Measurements from ENCODE around the gene TMEM207. TPM values are rescaled to one million over a fixed set of nuclear protein-coding genes. Genes with fewer than 3 reads are reported as not detected.

The TMEM207 gene
- total RNA-seq, 1 experiment from 2014 or later, result 0.57 TPM

DNA sequence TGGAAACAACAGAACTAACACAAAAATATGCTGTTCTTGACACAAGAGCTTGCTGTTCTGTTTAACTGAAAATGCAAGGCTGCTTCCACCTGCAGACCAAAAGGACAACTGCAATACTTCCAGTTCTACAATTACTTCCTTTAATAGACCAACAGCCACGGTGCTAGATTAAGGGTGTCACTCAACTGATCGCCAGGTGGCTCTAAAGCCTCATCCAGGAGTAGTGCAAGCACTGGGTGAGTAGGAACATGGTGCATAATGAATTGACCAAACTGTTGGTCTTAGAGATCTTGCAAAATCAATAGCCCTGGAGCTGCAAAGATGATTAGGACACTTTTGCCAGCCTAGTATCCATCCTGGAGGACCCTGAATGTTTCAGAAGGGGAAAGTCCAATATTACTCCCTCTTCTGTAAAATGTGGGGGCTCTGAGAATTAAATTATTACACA lies 65.4 kb downstream of the TMEM207 start:
- H3K4me1 Mint-ChIP-seq (ENCODE audit: low read depth, unreplicated experiment), result peaks cover 64% of the 10 kb centered on the region
- no TSS peak for BruUV-seq (replicated peaks)
- H3K36me3 Mint-ChIP-seq (ENCODE audit: insufficient read depth, unreplicated experiment), result peaks cover 13% of the 10 kb centered on the region
- no peak overlapping the region for H3K4me3 Mint-ChIP-seq (ENCODE audit: low read depth, unreplicated experiment)
- DNase-seq, result peak; percentile 89
- peaks cover 2% of the 10 kb centered on the region for H3K9me3 Mint-ChIP-seq (ENCODE audit: low read depth, unreplicated experiment)
- H3K27me3 Mint-ChIP-seq (ENCODE audit: unreplicated experiment), result no peaks in the 10 kb centered on the region
- CTCF ChIA-PET, result interaction anchor here (0.6 to 3.0 kb wide), 41 partner anchors 9 to 423 kb away, joined by 3 to 71 read pairs (median 4); partner anchors contain the start of genes CLDN1, IL1RAP and P3H2
- TF ChIP-seq, protein P1, sequence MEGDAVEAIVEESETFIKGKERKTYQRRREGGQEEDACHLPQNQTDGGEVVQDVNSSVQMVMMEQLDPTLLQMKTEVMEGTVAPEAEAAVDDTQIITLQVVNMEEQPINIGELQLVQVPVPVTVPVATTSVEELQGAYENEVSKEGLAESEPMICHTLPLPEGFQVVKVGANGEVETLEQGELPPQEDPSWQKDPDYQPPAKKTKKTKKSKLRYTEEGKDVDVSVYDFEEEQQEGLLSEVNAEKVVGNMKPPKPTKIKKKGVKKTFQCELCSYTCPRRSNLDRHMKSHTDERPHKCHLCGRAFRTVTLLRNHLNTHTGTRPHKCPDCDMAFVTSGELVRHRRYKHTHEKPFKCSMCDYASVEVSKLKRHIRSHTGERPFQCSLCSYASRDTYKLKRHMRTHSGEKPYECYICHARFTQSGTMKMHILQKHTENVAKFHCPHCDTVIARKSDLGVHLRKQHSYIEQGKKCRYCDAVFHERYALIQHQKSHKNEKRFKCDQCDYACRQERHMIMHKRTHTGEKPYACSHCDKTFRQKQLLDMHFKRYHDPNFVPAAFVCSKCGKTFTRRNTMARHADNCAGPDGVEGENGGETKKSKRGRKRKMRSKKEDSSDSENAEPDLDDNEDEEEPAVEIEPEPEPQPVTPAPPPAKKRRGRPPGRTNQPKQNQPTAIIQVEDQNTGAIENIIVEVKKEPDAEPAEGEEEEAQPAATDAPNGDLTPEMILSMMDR (IDR thresholded peaks at IDR 0.05; ENCODE audit: unreplicated experiment), result peak; percentile 91
- peak overlapping the region; percentile 34 for H3K27ac Mint-ChIP-seq (ENCODE audit: unreplicated experiment)
- intact Hi-C loops (cut with micrococcal nuclease; ENCODE audit: unreplicated experiment), result loop anchor here (1.0 to 2.0 kb wide), 11 partner anchors 40 to 667 kb away; no protein-coding TSS in a partner anchor

- intact Hi-C loops (cut with micrococcal nuclease; ENCODE audit: unreplicated experiment), result no loop called here
- CTCF ChIA-PET, result no interaction called here
- Mint-ChIP-seq H3K4me1 (ENCODE audit: low read depth, unreplicated experiment) (peaks cover 74% of the 10 kb centered on the region), H3K27ac (ENCODE audit: unreplicated experiment) (peak overlapping the region; percentile 45), H3K36me3 (ENCODE audit: insufficient read depth, unreplicated experiment) (peaks cover 12% of the 10 kb centered on the region), H3K9me3 (ENCODE audit: low read depth, unreplicated experiment) (peaks cover 2% of the 10 kb centered on the region), H3K27me3 (ENCODE audit: unreplicated experiment) (no peaks in the 10 kb centered on the region), H3K4me3 (ENCODE audit: low read depth, unreplicated experiment) (no peak overlapping the region)
- TF ChIP-seq, protein P1 (IDR thresholded peaks at IDR 0.05; ENCODE audit: unreplicated experiment), result no peak
- no peak for DNase-seq
- BruUV-seq (replicated peaks), result no TSS peak
These were observed 67.6 kb downstream of the TMEM207 start for GRCh38 chr3:190382082-190382481.

GRCh38 chr3:190381441-190381840 lies 68.3 kb downstream of the TMEM207 start:
- intact Hi-C loops (cut with micrococcal nuclease; ENCODE audit: unreplicated experiment), result no loop called here
- TF ChIP-seq, protein P1 (IDR thresholded peaks at IDR 0.05; ENCODE audit: unreplicated experiment), result no peak
- Mint-ChIP-seq H3K27ac (ENCODE audit: unreplicated experiment) (peak overlapping the region; percentile 1), H3K9me3 (ENCODE audit: low read depth, unreplicated experiment) (peaks cover 2% of the 10 kb centered on the region), H3K4me1 (ENCODE audit: low read depth, unreplicated experiment) (peaks cover 74% of the 10 kb centered on the region), H3K36me3 (ENCODE audit: insufficient read depth, unreplicated experiment) (peaks cover 11% of the 10 kb centered on the region), H3K27me3 (ENCODE audit: unreplicated experiment) (no peaks in the 10 kb centered on the region), H3K4me3 (ENCODE audit: low read depth, unreplicated experiment) (no peak overlapping the region)
- no TSS peak for BruUV-seq (replicated peaks)
- CTCF ChIA-PET, result interaction anchor here (0.6 kb wide), 1 partner anchor 386 kb away, joined by 4 read pairs; no protein-coding TSS in a partner anchor
- no peak for DNase-seq

- no peak overlapping the region for H3K4me3 Mint-ChIP-seq (ENCODE audit: low read depth, unreplicated experiment)
- TF ChIP-seq, protein P1 (IDR thresholded peaks at IDR 0.05; ENCODE audit: unreplicated experiment), result no peak
- no peak for DNase-seq
- no peaks in the 10 kb centered on the region for H3K27me3 Mint-ChIP-seq (ENCODE audit: unreplicated experiment)
- BruUV-seq (replicated peaks), result no TSS peak
- H3K4me1 Mint-ChIP-seq (ENCODE audit: low read depth, unreplicated experiment), result peaks cover 74% of the 10 kb centered on the region
- peaks cover 9% of the 10 kb centered on the region for H3K36me3 Mint-ChIP-seq (ENCODE audit: insufficient read depth, unreplicated experiment)
- CTCF ChIA-PET, result no interaction called here
- H3K9me3 Mint-ChIP-seq (ENCODE audit: low read depth, unreplicated experiment), result peaks cover 2% of the 10 kb centered on the region
- H3K27ac Mint-ChIP-seq (ENCODE audit: unreplicated experiment), result no peak overlapping the region
- intact Hi-C loops (cut with micrococcal nuclease; ENCODE audit: unreplicated experiment), result no loop called here
These were observed 69.5 kb downstream of the TMEM207 start for GRCh38 chr3:190380184-190380583.

Other genes starting within 250 kb of the TMEM207 start
- gene CLDN1, start 127.5 kb downstream of the TMEM207 start, total RNA-seq (2022), result 204 and 253 TPM in 2 replicates
- 2.9 and 4.8 TPM in 2 replicates for gene CLDN16, start 61.7 kb downstream of the TMEM207 start, total RNA-seq (2022)
- gene IL1RAP, start 64.2 kb upstream of the TMEM207 start, total RNA-seq (2022), result 186 and 239 TPM in 2 replicates